ENCODE measurements around the gene IRF2BP2.

- TF ChIP-seq CTCF (IDR thresholded peaks at IDR 0.05; ENCODE audit: poor library complexity) (no peak), EZH2 (IDR thresholded peaks at IDR 0.05; ENCODE audit: borderline replicate concordance) (no peak), EZH2phosphoT487 (IDR thresholded peaks at IDR 0.05; ENCODE audit: low read depth, severe bottlenecking, unreplicated experiment) (no peak)
These were observed 33.3 kb upstream of the IRF2BP2 start for GRCh38 chr1:234643111-234643849.
